Esophagus squamous epithelium (tissue), 5 donors: ENCODE results near the gene NASP. TPM values are rescaled to one million over a fixed set of nuclear protein-coding genes. Genes with fewer than 3 reads are reported as not detected.

ENCODE experiments used
- DNase-seq: peaks from one replicate; lab custom pipeline; 2025; lab: John Stamatoyannopoulos, UW
- H3K27ac ChIP-seq, 4 donors: fragments of 200-600 bp; sonication (generic); one replicate each; pipeline ENCODE4 v1.5.1; 2016 to 2019; ENCODE audit warnings: mild to moderate bottlenecking in 1 of 4
- H3K27me3 ChIP-seq, 4 donors: fragments of 200-600 bp; sonication (generic); 1 replicate in 3 of 4; 2 replicates in 1 of 4; pipeline versions ENCODE4 v1.5.1 to v1.6.0; 2017 to 2021; ENCODE audit warnings: antibody characterized with exemption in 1 of 4
- H3K36me3 ChIP-seq, 3 donors: fragments of 200-600 bp; sonication (generic); one replicate each; pipeline ENCODE4 v1.5.1; 2016 to 2019
- H3K4me1 ChIP-seq, 3 donors: fragments of 200-600 bp; sonication (generic); one replicate each; pipeline ENCODE4 v1.5.1; 2017 to 2019
- H3K4me3 ChIP-seq, 4 donors: fragments of 200-600 bp; sonication (generic); 1 replicate in 3 of 4; 2 replicates in 1 of 4; pipeline ENCODE4 v1.5.1; 2016 to 2019; ENCODE audit warnings: mild to moderate bottlenecking in 2 of 4, moderate library complexity in 1 of 4
- H3K9me3 ChIP-seq, 3 donors: fragments of 200-600 bp; sonication (generic); one replicate each; pipeline ENCODE4 v1.5.1; 2016 to 2019
- CTCF ChIP-seq, 6 experiments: fragments of 450-650 bp in 4 of 6; fragments of 200-600 bp in 2 of 6; sonication (generic) in 2 of 6; IDR thresholded peaks; one replicate each; pipeline ENCODE4 v1.5.1; 2016 to 2019; ENCODE audit warnings: antibody characterized with exemption in 6 of 6, mild to moderate bottlenecking in 4 of 6, moderate library complexity in 4 of 6
- POLR2A ChIP-seq, 4 donors: fragments of 450-650 bp; IDR thresholded peaks; one replicate each; pipeline ENCODE4 v1.6.1; 2017; ENCODE audit warnings: antibody characterized with exemption in 4 of 4, mild to moderate bottlenecking in 4 of 4, moderate library complexity in 3 of 4
- WGBS, 2 donors: methylation state at CpG; one replicate each; pipeline ENCODE4 v1.1.5; 2018; 5-methylcytosine and 5-hydroxymethylcytosine counted together
- intact Hi-C: fragments of 100-400 bp; cut with DNase I; formaldehyde crosslinking; loops from one replicate; pipeline ENCODE4 v1.15.0; 2022
- total RNA-seq, 4 donors: library from RNA; depleted of rRNA; stranded (reverse); fragments of >200 nt; gene quantifications; one replicate each; pipeline ENCODE4 v1.1.0, GENCODE V29; 2016
- donor health status: DM: yes; HTN: yes; CAD: no.

Gene NASP
- 10 to 100 TPM; 40.0 to 71.7 (median 63.4) TPM for total RNA-seq

- 0% methylated on average over 16 to 17 of the region's 41 CpGs for WGBS, 2 donors
- TF ChIP-seq CTCF (IDR thresholded peaks at IDR 0.05): peak in 1 of 6 experiments; percentile 3
- TF ChIP-seq POLR2A (IDR thresholded peaks at IDR 0.05): peak in 2 of 4 donors; percentile 75 to 88
- H3K9me3 ChIP-seq: no peaks in the 10 kb centered on the region
- peak within 1 kb of the TSS; percentile 81 to 98 (median 90) for H3K4me3 ChIP-seq
- peaks cover 15 to 44% (median 21%) of the 10 kb centered on the region in 3 donors for H3K4me1 ChIP-seq
- H3K27me3 ChIP-seq: no peaks in the 10 kb centered on the region
- intact Hi-C loops: no loop called here
- H3K27ac ChIP-seq: peak within 1 kb of the TSS; percentile 90 to 98 (median 95)
- peak; percentile 66 for DNase-seq
- no peaks in the 10 kb centered on the region for H3K36me3 ChIP-seq
Observed at GRCh38 chr1:45583666-45584350, at the start of gene NASP. Gene NASP, plus strand, starts transcription at chr1:45584041. Its CDS starts 106 bp downstream, at chr1:45584147.

GRCh38 chr1:45535988-45536766, 47.7 kb upstream of the NASP start:
- H3K36me3 ChIP-seq: no peaks in the 10 kb centered on the region
- TF ChIP-seq POLR2A (IDR thresholded peaks at IDR 0.05) (no peak), CTCF (IDR thresholded peaks at IDR 0.05) (no peak)
- H3K4me1 ChIP-seq: no peaks in the 10 kb centered on the region
- 54 to 60% methylated on average over 6 of the region's 6 CpGs for WGBS, 2 donors
- H3K27me3 ChIP-seq: no peaks in the 10 kb centered on the region
- no peak for DNase-seq
- intact Hi-C loops: no loop called here
- H3K9me3 ChIP-seq: no peaks in the 10 kb centered on the region
- no peak overlapping the region for H3K4me3 ChIP-seq
- H3K27ac ChIP-seq: no peak overlapping the region

GRCh38 chr1:45536886-45537285, 47.0 kb upstream of the NASP start:
- WGBS, 2 donors: 73 to 77% methylated on average over 4 of the region's 4 CpGs
- Histone ChIP-seq H3K36me3 (no peaks in the 10 kb centered on the region), H3K9me3 (no peaks in the 10 kb centered on the region), H3K27me3 (no peaks in the 10 kb centered on the region), H3K4me3 (no peak overlapping the region), H3K4me1 (no peaks in the 10 kb centered on the region), H3K27ac (no peak overlapping the region)
- intact Hi-C loops: no loop called here
- no peak for TF ChIP-seq POLR2A (IDR thresholded peaks at IDR 0.05)
- no peak for TF ChIP-seq CTCF (IDR thresholded peaks at IDR 0.05)
- DNase-seq: no peak

- intact Hi-C loops: no loop called here
- DNase-seq: no peak
- Histone ChIP-seq H3K4me3 (no peak overlapping the region), H3K9me3 (no peaks in the 10 kb centered on the region), H3K27me3 (no peaks in the 10 kb centered on the region), H3K36me3 (no peaks in the 10 kb centered on the region), H3K27ac (no peak overlapping the region), H3K4me1 (peaks cover 0 to 18% (median 7%) of the 10 kb centered on the region in 3 donors)
- TF ChIP-seq CTCF (IDR thresholded peaks at IDR 0.05) (no peak), POLR2A (IDR thresholded peaks at IDR 0.05) (no peak)
- WGBS, 2 donors: 86 to 88% methylated on average over 1 of the region's 1 CpG
Observed at GRCh38 chr1:45541193-45541592, 42.6 kb upstream of the NASP start.

GRCh38 chr1:45542591-45542990, 41.2 kb upstream of the NASP start:
- Histone ChIP-seq H3K4me1 (peaks cover 0 to 18% (median 7%) of the 10 kb centered on the region in 3 donors), H3K4me3 (no peak overlapping the region), H3K27me3 (no peaks in the 10 kb centered on the region), H3K36me3 (no peaks in the 10 kb centered on the region), H3K27ac (no peak overlapping the region), H3K9me3 (no peaks in the 10 kb centered on the region)
- 59 to 72% methylated on average over 3 to 4 of the region's 4 CpGs for WGBS, 2 donors
- TF ChIP-seq CTCF (IDR thresholded peaks at IDR 0.05) (no peak), POLR2A (IDR thresholded peaks at IDR 0.05) (no peak)
- intact Hi-C loops: no loop called here
- DNase-seq: no peak
